HepG2 (cell line): ENCODE results near the gene LOXL3. TPM values are rescaled to one million over a fixed set of nuclear protein-coding genes. Genes with fewer than 3 reads are reported as not detected.

ENCODE experiments used
- DNMT1 ChIP-seq: sonication (generic); formaldehyde crosslinking; IDR thresholded peaks from 2 replicates; pipeline ENCODE4 v1.5.1; 2020; ENCODE audit warnings: mild to moderate bottlenecking, missing genetic modification reagents
- GATAD1 ChIP-seq: IDR thresholded peaks from 2 replicates; pipeline ENCODE4 v1.6.1; 2016; ENCODE audit warnings: missing genetic modification reagents, missing compliant biosample characterization
- MIXL1 ChIP-seq: IDR thresholded peaks from 2 replicates; pipeline ENCODE4 v1.6.1; 2016
- NFIC ChIP-seq: IDR thresholded peaks from 2 replicates; pipeline ENCODE4 v1.6.1; 2012; ENCODE audit warnings: mild to moderate bottlenecking, low read length, inconsistent platforms
- RXRA ChIP-seq: sonication (generic); formaldehyde crosslinking; IDR thresholded peaks from 2 replicates; pipeline ENCODE4 v1.5.1; 2020; ENCODE audit warnings: missing genetic modification reagents
- SAP130 ChIP-seq: IDR thresholded peaks from 2 replicates; pipeline ENCODE4 v1.6.1; 2016; ENCODE audit warnings: low read depth
- SIN3A ChIP-seq: IDR thresholded peaks from 2 replicates; pipeline ENCODE4 v1.6.1; 2011; ENCODE audit warnings: low read depth, mild to moderate bottlenecking, control low read depth, low read length, borderline replicate concordance
- SYNCRIP ChIP-seq: fragments of 200-400 bp; formaldehyde crosslinking; IDR thresholded peaks from 2 replicates; pipeline ENCODE4 v1.6.1; 2018; ENCODE audit warnings: mild to moderate bottlenecking, low read depth, low read length; ENCODE audit not compliant: insufficient read depth
- TOPORS ChIP-seq: sonication (generic); formaldehyde crosslinking; IDR thresholded peaks from 2 replicates; pipeline ENCODE4 v1.8.0; 2023; ENCODE audit warnings: mild to moderate bottlenecking, missing genetic modification reagents
- ZBTB26 ChIP-seq: IDR thresholded peaks from 2 replicates; pipeline ENCODE4 v1.6.1; 2016; ENCODE audit warnings: missing compliant biosample characterization, missing genetic modification reagents, borderline replicate concordance
- ZBTB40 ChIP-seq, 2 experiments: fragments of 450-650 bp in 1 of 2; sonication (generic) in 1 of 2; formaldehyde crosslinking in 1 of 2; IDR thresholded peaks; 2 replicates each; pipeline versions ENCODE4 v1.6.1 to v1.8.0; 2016 to 2022; ENCODE audit warnings: antibody characterized with exemption in 1 of 2, mild to moderate bottlenecking in 1 of 2, missing genetic modification reagents in 1 of 2
- ZNF33A ChIP-seq: sonication (generic); formaldehyde crosslinking; IDR thresholded peaks from 2 replicates; pipeline ENCODE4 v1.5.1; 2020; ENCODE audit warnings: missing genetic modification reagents, mild to moderate bottlenecking, moderate library complexity, borderline replicate concordance
- ZNF354B ChIP-seq: sonication (generic); formaldehyde crosslinking; IDR thresholded peaks from 2 replicates; pipeline ENCODE4 v1.8.0; 2022; ENCODE audit warnings: mild to moderate bottlenecking, missing genetic modification reagents
- ZNF362 ChIP-seq: sonication (generic); formaldehyde crosslinking; IDR thresholded peaks from 2 replicates; pipeline ENCODE4 v1.4.0; 2020; ENCODE audit warnings: missing genetic modification reagents, mild to moderate bottlenecking, borderline replicate concordance
- ZNF720 ChIP-seq: sonication (generic); formaldehyde crosslinking; IDR thresholded peaks from 2 replicates; pipeline ENCODE4 v1.4.0; 2020; ENCODE audit warnings: missing genetic modification reagents
- ZNF747 ChIP-seq: sonication (generic); formaldehyde crosslinking; IDR thresholded peaks from 2 replicates; pipeline ENCODE4 v1.8.1; 2023; ENCODE audit warnings: missing genetic modification reagents, mild to moderate bottlenecking, borderline replicate concordance
- polyA plus RNA-seq, 8 experiments: library from polyadenylated mRNA; depleted of rRNA in 3 of 8; stranded (reverse) in 7 of 8; unstranded in 1 of 8; fragments of >200 nt; fragmentation: Illumina TruSeq in 4 of 8; extraction: Trizol in 4 of 8; gene quantifications; 2 replicates each; pipeline versions ENCODE4 v1.2.1 to v1.2.3, GENCODE V29; 2011 to 2016; ENCODE audit warnings: low read depth in 4 of 8, missing spikeins in 1 of 8, mixed read lengths in 1 of 8; ENCODE audit not compliant: insufficient read depth in 1 of 8
- total RNA-seq, 5 experiments: library from RNA; depleted of rRNA; stranded (reverse); fragments of >200 nt; fragmentation: Illumina TruSeq; extraction: Trizol; gene quantifications; 2 replicates each; pipeline ENCODE4 v1.2.3, GENCODE V29; 2016; ENCODE audit warnings: low read depth in 1 of 5

LOXL3 gene
- total and polyA plus RNA-seq, 2 of the 13 experiments (the other 11 are each of a cell fraction or from before 2014, with no cell fraction given), result 0.55 to 6.5 TPM

- no peak for TF ChIP-seq ZBTB26 (CRISPR knock-in tag)
- no peak for TF ChIP-seq ZBTB40 (IDR thresholded peaks at IDR 0.05)
- TF ChIP-seq ZBTB40 (CRISPR knock-in tag; IDR thresholded peaks at IDR 0.05), result peak; percentile 30; the same call in 1 of the 2 replicates
- TF ChIP-seq SAP130, result no peak; the same call in 1 of the 2 replicates
- no peak for TF ChIP-seq GATAD1
- TF ChIP-seq RXRA (CRISPR knock-in tag), result peak; percentile 65
- TF ChIP-seq TOPORS (CRISPR knock-in tag), result 0 out of 2 replicates have a peak, but pooled peaks have one; percentile 48
- no peak for TF ChIP-seq MIXL1
- no peak for TF ChIP-seq ZNF33A (CRISPR knock-in tag)
- no peak for TF ChIP-seq ZNF720 (CRISPR knock-in tag)
- no peak for TF ChIP-seq SYNCRIP
- TF ChIP-seq NFIC, result no peak
- peak; percentile 80; the same call in 1 of the 2 replicates for TF ChIP-seq ZNF354B (CRISPR knock-in tag)
- no peak for TF ChIP-seq SIN3A
- TF ChIP-seq DNMT1 (CRISPR knock-in tag), result peak; percentile 93
- peak; percentile 54; the same call in 1 of the 2 replicates for TF ChIP-seq ZNF362 (CRISPR knock-in tag)
- 0 out of 2 replicates have a peak, but pooled peaks have one; percentile 43 for TF ChIP-seq ZNF747 (CRISPR knock-in tag)
Observed at GRCh38 chr2:74497777-74498499, 55.8 kb downstream of the LOXL3 start (continued).
